Upper lobe of right lung (tissue), 1 donor: ENCODE measurements around the gene MYH10. TPM values are rescaled to one million over a fixed set of nuclear protein-coding genes. Genes with fewer than 3 reads are reported as not detected.
A peak's percentile ranks its signal among the peaks of the same experiment; 100 is the strongest.

Experiments
- ATAC-seq: fragments of 200-7000 bp; cut with Tn5 transposase; one replicate; pipeline ENCODE4 v1.9.1; 2020; ENCODE audit warnings: mild to moderate bottlenecking, moderate library complexity
- DNase-seq: peaks from one replicate; pipeline ENCODE4 v3.0.0-alpha.2; 2020
- H3K27ac ChIP-seq: fragments of 200-600 bp; one replicate; pipeline ENCODE4 v1.8.0; 2022
- H3K27me3 ChIP-seq: fragments of 200-600 bp; one replicate; pipeline ENCODE4 v1.8.0; 2022; ENCODE audit warnings: mild to moderate bottlenecking
- H3K36me3 ChIP-seq: fragments of 200-600 bp; one replicate; pipeline ENCODE4 v1.8.0; 2022
- H3K4me1 ChIP-seq: fragments of 200-600 bp; one replicate; pipeline ENCODE4 v1.8.0; 2022
- H3K4me3 ChIP-seq: fragments of 200-600 bp; one replicate; pipeline ENCODE4 v1.8.0; 2022; ENCODE audit warnings: mild to moderate bottlenecking
- H3K9me3 ChIP-seq: fragments of 200-600 bp; one replicate; pipeline ENCODE4 v1.8.0; 2022
- intact Hi-C: fragments of 100-400 bp; cut with DNase I; formaldehyde crosslinking; loops from one replicate; pipeline ENCODE4 v1.11.0; 2022
- total RNA-seq: library from RNA; stranded (reverse); fragmentation: NEBNext Ultra II Directional; extraction: Animal tissue kit (Norgen Biotek cat#: 25700); gene quantifications from one replicate; pipeline ENCODE4 v1.2.1, GENCODE V29; 2021
- TF ChIP-seq, protein P1 (sequence below): fragments of 200-600 bp; IDR thresholded peaks from one replicate; pipeline ENCODE4 v1.8.0; 2022; ENCODE audit warnings: antibody characterized with exemption
- donor health status: DM: no; HTN: yes; CAD: no; lungs with severe emphysema.

Gene MYH10
- total RNA-seq, 1 donor from 2014 or later = 205 TPM

DNA sequence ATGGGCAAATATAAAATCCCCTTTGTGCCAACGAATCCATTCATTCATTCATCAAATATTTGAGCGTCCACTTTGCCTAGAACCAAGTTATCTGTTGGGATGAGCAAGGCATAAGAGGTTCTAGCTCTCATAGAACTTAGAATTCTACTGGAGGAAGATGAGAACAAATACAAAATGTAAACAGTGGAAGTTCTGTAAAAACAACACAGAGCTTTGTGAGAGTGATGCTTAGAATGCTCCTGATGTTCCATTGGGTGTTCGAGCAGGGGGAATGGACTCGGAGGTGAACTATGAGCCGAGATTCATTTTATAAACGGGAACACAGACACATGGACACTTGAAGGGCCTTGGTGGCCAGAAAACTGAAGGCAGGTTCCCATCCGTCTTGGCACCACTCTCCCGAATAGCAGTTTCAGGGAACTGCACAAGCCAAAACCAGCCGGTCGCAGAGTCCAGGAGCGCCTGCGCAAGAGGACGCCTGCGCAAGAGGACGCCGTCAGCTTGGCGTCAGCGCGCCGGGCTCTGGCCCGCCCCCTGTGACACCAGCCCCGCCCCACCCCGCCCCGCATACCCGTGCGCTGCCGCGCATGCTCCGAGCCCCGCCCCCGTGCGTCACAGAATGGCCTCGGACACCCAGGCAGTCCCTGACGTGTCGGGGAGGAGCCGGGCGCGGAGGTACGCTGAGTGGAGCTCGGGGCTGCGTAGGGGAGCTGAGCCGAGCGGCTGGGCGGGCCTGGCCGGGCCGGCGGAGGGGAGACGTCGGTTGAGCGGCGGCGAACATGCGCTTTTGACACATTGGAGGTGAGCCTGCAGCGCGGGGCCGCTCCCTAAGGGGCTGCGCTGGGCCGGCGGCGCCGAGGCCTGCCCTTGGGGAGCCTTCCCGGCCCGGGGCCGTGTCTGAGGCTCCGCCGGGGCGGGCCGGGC is 195.0 kb downstream of the MYH10 start, which contains the start of gene NDEL1:
NDEL1 (plus strand) TSS at position 640 of the 924 bp plus-strand sequence. CDS start 8,388 bp downstream, outside the sequence.
- peak; percentile 97 for ATAC-seq
- no peaks in the 10 kb centered on the region for H3K27me3 ChIP-seq
- peak within 1 kb of the TSS; percentile 89 for H3K4me3 ChIP-seq
- intact Hi-C loops = no loop called here
- TF ChIP-seq, protein P1, sequence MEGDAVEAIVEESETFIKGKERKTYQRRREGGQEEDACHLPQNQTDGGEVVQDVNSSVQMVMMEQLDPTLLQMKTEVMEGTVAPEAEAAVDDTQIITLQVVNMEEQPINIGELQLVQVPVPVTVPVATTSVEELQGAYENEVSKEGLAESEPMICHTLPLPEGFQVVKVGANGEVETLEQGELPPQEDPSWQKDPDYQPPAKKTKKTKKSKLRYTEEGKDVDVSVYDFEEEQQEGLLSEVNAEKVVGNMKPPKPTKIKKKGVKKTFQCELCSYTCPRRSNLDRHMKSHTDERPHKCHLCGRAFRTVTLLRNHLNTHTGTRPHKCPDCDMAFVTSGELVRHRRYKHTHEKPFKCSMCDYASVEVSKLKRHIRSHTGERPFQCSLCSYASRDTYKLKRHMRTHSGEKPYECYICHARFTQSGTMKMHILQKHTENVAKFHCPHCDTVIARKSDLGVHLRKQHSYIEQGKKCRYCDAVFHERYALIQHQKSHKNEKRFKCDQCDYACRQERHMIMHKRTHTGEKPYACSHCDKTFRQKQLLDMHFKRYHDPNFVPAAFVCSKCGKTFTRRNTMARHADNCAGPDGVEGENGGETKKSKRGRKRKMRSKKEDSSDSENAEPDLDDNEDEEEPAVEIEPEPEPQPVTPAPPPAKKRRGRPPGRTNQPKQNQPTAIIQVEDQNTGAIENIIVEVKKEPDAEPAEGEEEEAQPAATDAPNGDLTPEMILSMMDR = no peak
- H3K36me3 ChIP-seq = peaks cover 20% of the 10 kb centered on the region
- H3K4me1 ChIP-seq = peaks cover 15% of the 10 kb centered on the region
- DNase-seq = peak; percentile 100
- no peaks in the 10 kb centered on the region for H3K9me3 ChIP-seq
- peak within 1 kb of the TSS; percentile 100 for H3K27ac ChIP-seq

GRCh38 chr17:8430966-8431365 is 199.6 kb downstream of the MYH10 start:
- H3K27ac ChIP-seq = peak overlapping the region; percentile 59
- H3K36me3 ChIP-seq = no peaks in the 10 kb centered on the region
- TF ChIP-seq, protein P1 = no peak
- H3K27me3 ChIP-seq = no peaks in the 10 kb centered on the region
- no peak overlapping the region for H3K4me3 ChIP-seq
- H3K4me1 ChIP-seq = peaks cover 3% of the 10 kb centered on the region
- ATAC-seq (no peak), DNase-seq (no peak)
- no peaks in the 10 kb centered on the region for H3K9me3 ChIP-seq
- intact Hi-C loops = no loop called here

GRCh38 chr17:8426802-8427201 is 203.7 kb downstream of the MYH10 start:
- no peaks in the 10 kb centered on the region for H3K9me3 ChIP-seq
- DNase-seq (peak; percentile 27), ATAC-seq (no peak)
- intact Hi-C loops = no loop called here
- no peak overlapping the region for H3K4me3 ChIP-seq
- H3K36me3 ChIP-seq = no peaks in the 10 kb centered on the region
- peaks cover 3% of the 10 kb centered on the region for H3K4me1 ChIP-seq
- H3K27ac ChIP-seq = no peak overlapping the region
- H3K27me3 ChIP-seq = no peaks in the 10 kb centered on the region
- TF ChIP-seq, protein P1 = no peak

DNA sequence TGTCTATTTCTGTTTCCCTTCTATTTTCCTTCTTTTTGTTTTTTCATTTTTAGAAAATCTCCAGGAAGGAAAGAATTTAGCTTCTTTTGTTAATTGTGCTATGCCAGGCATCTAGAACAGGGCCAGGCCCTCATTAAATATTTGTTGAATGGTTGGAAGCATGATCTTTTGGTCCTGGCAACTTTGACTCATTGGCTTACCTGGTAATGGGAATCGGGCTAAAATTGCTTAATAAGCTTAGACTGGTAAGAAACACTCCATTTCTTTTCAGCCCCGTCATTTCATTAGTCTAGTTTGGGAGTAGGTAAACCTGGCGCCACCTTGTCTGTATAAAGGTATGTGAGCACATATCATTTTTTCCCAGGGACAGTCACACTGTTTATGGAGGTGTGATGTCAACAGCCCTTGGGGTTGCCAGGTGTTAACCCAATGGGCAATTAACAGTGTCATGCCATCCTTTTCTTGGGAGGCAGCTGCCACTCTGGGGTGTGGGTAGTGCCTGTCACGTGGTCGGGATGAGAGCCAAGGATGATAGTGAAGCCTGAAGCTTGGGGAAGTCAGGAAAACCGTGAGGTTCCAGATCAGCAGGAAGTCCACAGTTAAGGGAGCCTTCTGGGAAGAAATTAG is 204.3 kb downstream of the MYH10 start:
- DNase-seq (no peak), ATAC-seq (peak; percentile 45)
- intact Hi-C loops = no loop called here
- TF ChIP-seq, protein P1 = no peak
- no peaks in the 10 kb centered on the region for H3K36me3 ChIP-seq
- no peak overlapping the region for H3K27ac ChIP-seq
- H3K9me3 ChIP-seq = no peaks in the 10 kb centered on the region
- no peaks in the 10 kb centered on the region for H3K27me3 ChIP-seq
- H3K4me1 ChIP-seq = peaks cover 6% of the 10 kb centered on the region
- H3K4me3 ChIP-seq = no peak overlapping the region

Other genes with a start within 250 kb of the MYH10 start
- 1,173 TPM for gene RPL26, start 247.5 kb downstream of the MYH10 start, total RNA-seq
- gene RNF222, start 232.9 kb downstream of the MYH10 start, total RNA-seq = not detected
- gene NDEL1, start 194.8 kb downstream of the MYH10 start, total RNA-seq = 80.6 TPM
- not detected for gene CCDC42, start 114.1 kb upstream of the MYH10 start, total RNA-seq
- gene SPDYE4, start 127.8 kb upstream of the MYH10 start, total RNA-seq = not detected
- gene MFSD6L, start 168.6 kb upstream of the MYH10 start, total RNA-seq = 0.41 TPM
- 2.7 TPM for gene PIK3R6, start 236.9 kb upstream of the MYH10 start, total RNA-seq